GM18508 (cell line): ENCODE measurements around the gene UBXN1.
"Not testable (repeated sequence)": the region's sequence is repeated elsewhere in the genome, so short reads cannot be mapped to it uniquely, and the experiment has no call there.

Experiments
- ATAC-seq: cut with Tn5 transposase; IDR thresholded peaks from one replicate; pipeline ENCODE4 v1.9.1; 2021; ENCODE audit warnings: moderate number of reproducible peaks; ENCODE audit not compliant: insufficient read depth, unreplicated experiment

UBXN1 gene

GRCh38 chr11:62677156-62677555 is 1.7 kb downstream of the UBXN1 start:
- ATAC-seq: no peak

GRCh38 chr11:62676698-62677097 is 2.2 kb downstream of the UBXN1 start:
- ATAC-seq: no peak

GRCh38 chr11:62675415-62675814 is 3.5 kb downstream of the UBXN1 start:
- ATAC-seq: not testable (repeated sequence)

GRCh38 chr11:62673196-62673525 is 5.7 kb downstream of the UBXN1 start:
- no peak for ATAC-seq

GRCh38 chr11:62671608-62672389 is 7.1 kb downstream of the UBXN1 start, which contains the start of the genes LBHD1 and UQCC3:
Gene LBHD1 (minus strand): TSS chr11:62672267. CDS start chr11:62670031, 2,236 bp downstream.
Gene UQCC3 (plus strand): TSS chr11:62671673. CDS start chr11:62671746, 73 bp downstream.
- no peak for ATAC-seq

GRCh38 chr11:62671236-62671607 is 7.7 kb downstream of the UBXN1 start:
- ATAC-seq: no peak

- ATAC-seq: no peak
Observed at GRCh38 chr11:62669420-62670161, 9.3 kb downstream of the UBXN1 start.

- no peak for ATAC-seq
Observed at GRCh38 chr11:62667460-62667859, 11.4 kb downstream of the UBXN1 start.

- ATAC-seq: no peak
Observed at GRCh38 chr11:62666259-62666926, 12.5 kb downstream of the UBXN1 start.

GRCh38 chr11:62665599-62666258 is 13.1 kb downstream of the UBXN1 start:
- no peak for ATAC-seq

GRCh38 chr11:62665075-62665598 is 13.7 kb downstream of the UBXN1 start, which contains the start of the genes C11orf98 and CSKMT:
Gene C11orf98 (minus strand): TSS chr11:62665210. CDS start chr11:62665169, 41 bp downstream.
Gene CSKMT (plus strand): TSS chr11:62665312. CDS start chr11:62665880, 568 bp downstream.
- no peak for ATAC-seq

GRCh38 chr11:62664405-62665074 is 14.3 kb downstream of the UBXN1 start:
- no peak for ATAC-seq

- no peak for ATAC-seq
Observed at GRCh38 chr11:62656796-62657429, 22.0 kb downstream of the UBXN1 start.

GRCh38 chr11:62654297-62654696 is 24.6 kb downstream of the UBXN1 start:
- no peak for ATAC-seq

- no peak for ATAC-seq
Observed at GRCh38 chr11:62652161-62653006, 26.5 kb downstream of the UBXN1 start.

- not testable (repeated sequence) for ATAC-seq
Observed at GRCh38 chr11:62650283-62650682, 28.6 kb downstream of the UBXN1 start.

GRCh38 chr11:62649486-62649885 is 29.4 kb downstream of the UBXN1 start:
- no peak for ATAC-seq

GRCh38 chr11:62648967-62649364 is 29.9 kb downstream of the UBXN1 start:
- no peak for ATAC-seq
